Stimulated activated CD4-positive, alpha-beta T cell treated with anti-CD3 and anti-CD28 coated beads, Interleukin-1b, Interleukin-23, amount 100 ng/mL, for 4 hours (primary cell): ENCODE results near the gene DCTN5.
"Not testable (repeated sequence)": the region's sequence is repeated elsewhere in the genome, so short reads cannot be mapped to it uniquely, and the experiment has no call there.

Source experiments
- DNase-seq, 2 donors: peaks; one replicate each; pipeline ENCODE4 v3.0.0-alpha.2; 2020; ENCODE audit warnings: low read depth in 2 of 2

Gene DCTN5

GRCh38 chr16:23640931-23641765 is at the start of gene DCTN5, which contains the start of gene PALB2:
Gene DCTN5 (plus strand): TSS chr16:23641466. CDS start chr16:23641543, 77 bp downstream.
Gene PALB2 (minus strand): TSS chr16:23641310. CDS start chr16:23641157, 153 bp downstream.
- peak; percentile 69 to 77 for DNase-seq

GRCh38 chr16:23594186-23594585 is 47.1 kb upstream of the DCTN5 start:
- DNase-seq, result no peak

- no peak for DNase-seq
Observed at GRCh38 chr16:23595246-23595950, 45.9 kb upstream of the DCTN5 start.

- DNase-seq, result peak; percentile 88 to 93
Observed at GRCh38 chr16:23595951-23596720, 45.1 kb upstream of the DCTN5 start, which contains the start of gene NDUFAB1. Gene NDUFAB1 (minus strand): TSS chr16:23596316. CDS start chr16:23596290, 26 bp downstream.

GRCh38 chr16:23597003-23597756 is 44.1 kb upstream of the DCTN5 start:
- DNase-seq, result peak in 1 of 2 donors; percentile 5

- no peak for DNase-seq
Observed at GRCh38 chr16:23607726-23608125, 33.5 kb upstream of the DCTN5 start.

- DNase-seq, result no peak
Observed at GRCh38 chr16:23608194-23608593, 33.1 kb upstream of the DCTN5 start.

- DNase-seq, result no peak
Observed at GRCh38 chr16:23609929-23610328, 31.3 kb upstream of the DCTN5 start.

GRCh38 chr16:23610905-23611304 is 30.4 kb upstream of the DCTN5 start:
- DNase-seq, result not testable (repeated sequence)

- DNase-seq, result no peak
Observed at GRCh38 chr16:23611936-23612335, 29.3 kb upstream of the DCTN5 start.

- no peak for DNase-seq
Observed at GRCh38 chr16:23615805-23616204, 25.5 kb upstream of the DCTN5 start.

GRCh38 chr16:23624092-23624491 is 17.2 kb upstream of the DCTN5 start:
- no peak for DNase-seq

GRCh38 chr16:23629516-23629915 is 11.8 kb upstream of the DCTN5 start:
- DNase-seq, result no peak

GRCh38 chr16:23631874-23632273 is 9.4 kb upstream of the DCTN5 start:
- DNase-seq, result not testable (repeated sequence)

- DNase-seq, result no peak
Observed at GRCh38 chr16:23634461-23635036, 6.7 kb upstream of the DCTN5 start.

- DNase-seq, result no peak
Observed at GRCh38 chr16:23635958-23636357, 5.3 kb upstream of the DCTN5 start.

- peak; percentile 13 to 26 for DNase-seq
Observed at GRCh38 chr16:23640615-23640930, 693 bp upstream of the DCTN5 start.

GRCh38 chr16:23642246-23642774 is 1.0 kb downstream of the DCTN5 start:
- no peak for DNase-seq

- no peak for DNase-seq
Observed at GRCh38 chr16:23650674-23651416, 9.6 kb downstream of the DCTN5 start.

GRCh38 chr16:23651943-23652468 is 10.7 kb downstream of the DCTN5 start:
- DNase-seq, result no peak
